Measurements from ENCODE around the gene TIPRL. TPM values are rescaled to one million over a fixed set of nuclear protein-coding genes. Genes with fewer than 3 reads are reported as not detected.

The TIPRL gene
- total RNA-seq, 2 experiments from 2014 or later = 36.0 to 54.3 TPM

- POLR2A ChIA-PET = interaction anchor here (0.6 to 1.2 kb wide), 4 partner anchors 8 to 118 kb away, joined by 3 to 5 read pairs (median 3); no protein-coding TSS in a partner anchor
- intact Hi-C loops (cut with micrococcal nuclease; ENCODE audit: unreplicated experiment) = no loop called here
- peaks cover 6% of the 10 kb centered on the region; the same call in 1 of the 2 replicates for H3K79me2 ChIP-seq (ENCODE audit: insufficient read depth, low read depth, low read length)
- no peak overlapping the region for H3K4me2 ChIP-seq (ENCODE audit: low read length)
- no peak overlapping the region for H3K27ac ChIP-seq (ENCODE audit: low read depth, low read length, poor library complexity, severe bottlenecking)
- H3K9me2 ChIP-seq (ENCODE audit: insufficient read depth, low read length) = no peaks in the 10 kb centered on the region
- BruUV-seq (replicated peaks) = no TSS peak
- no peak overlapping the region for H3K4me3 ChIP-seq (ENCODE audit: low read depth, low read length, poor library complexity, severe bottlenecking)
- no peaks in the 10 kb centered on the region for H3K9me3 ChIP-seq (ENCODE audit: low read length)
- no peak overlapping the region for H2AFZ ChIP-seq (ENCODE audit: low read length)
- H4K20me1 ChIP-seq (ENCODE audit: insufficient read depth, low read length) = no peaks in the 10 kb centered on the region
- no peaks in the 10 kb centered on the region for H3K4me1 ChIP-seq (ENCODE audit: insufficient read depth, low read length, poor library complexity, severe bottlenecking)
- TF ChIP-seq CTCF (conservative IDR thresholded peaks at IDR 0.05; ENCODE audit: low read length) = no peak
- TF ChIP-seq EZH2phosphoT487 (IDR thresholded peaks at IDR 0.05; ENCODE audit: borderline replicate concordance, low read depth, low read length) = no peak
- DNase-seq (ENCODE audit: low spot score) = no peak
- H3K36me3 ChIP-seq (ENCODE audit: insufficient read depth, low read length) = peaks cover 85% of the 10 kb centered on the region
- CTCF ChIA-PET (ENCODE audit: unreplicated experiment) = no interaction called here
Measured at GRCh38 chr1:168246506-168246905, 67.7 kb downstream of the TIPRL start.

Small RNAs within 50 kb of the gene (small RNA-seq; reads per million reads assigned to genes)
- not detected for gene AL021397.1

Other genes with a start within 250 kb of the TIPRL start
- 23.2 and 25.4 TPM in 2 replicates for gene DCAF6, start 242.3 kb upstream of the TIPRL start, total RNA-seq (2014; rRNA removed; shearing (Covaris generic))
- gene DCAF6, start 242.3 kb upstream of the TIPRL start, total RNA-seq (2022) = 30.6 and 31.9 TPM in 2 replicates
- gene MPC2, start 241.9 kb upstream of the TIPRL start, total RNA-seq (2014; rRNA removed; shearing (Covaris generic)) = 19.4 and 31.1 TPM in 2 replicates
- 56.4 and 65.1 TPM in 2 replicates for gene MPC2, start 241.9 kb upstream of the TIPRL start, total RNA-seq (2022)
- not detected in 2 replicates for gene GPR161, start 42.0 kb upstream of the TIPRL start, total RNA-seq (2014; rRNA removed; shearing (Covaris generic))
- 0.15 TPM in 1 of 2 replicates, not detected in the other for gene GPR161, start 42.0 kb upstream of the TIPRL start, total RNA-seq (2022)
- gene SFT2D2, start 47.0 kb downstream of the TIPRL start, total RNA-seq (2014; rRNA removed; shearing (Covaris generic)) = 20.7 and 22.3 TPM in 2 replicates
- gene SFT2D2, start 47.0 kb downstream of the TIPRL start, total RNA-seq (2022) = 46.6 and 50.0 TPM in 2 replicates
- gene TBX19, start 101.9 kb downstream of the TIPRL start, total RNA-seq (2014; rRNA removed; shearing (Covaris generic)) = 0.22 and 0.23 TPM in 2 replicates
- gene TBX19, start 101.9 kb downstream of the TIPRL start, total RNA-seq (2022) = 0.37 and 0.74 TPM in 2 replicates

All from OCI-LY7 (cell line).